ENCODE data around the gene RCBTB1. TPM values are rescaled to one million over a fixed set of nuclear protein-coding genes. Genes with fewer than 3 reads are reported as not detected.
"Not testable (repeated sequence)": the region's sequence is repeated elsewhere in the genome, so short reads cannot be mapped to it uniquely, and the experiment has no call there.

Gene RCBTB1
- total RNA-seq, 1 donor from 2014 or later = 22.6 TPM

GRCh38 chr13:49567491-49567890 lies 17.9 kb downstream of the RCBTB1 start:
- ATAC-seq (ENCODE audit: low read depth) = no peak
- intact Hi-C loops (cut with micrococcal nuclease) = no loop called here
- Mint-ChIP-seq H3K9me3 (no peaks in the 10 kb centered on the region), H3K4me1 (peaks cover 20% of the 10 kb centered on the region), H3K27ac (no peak overlapping the region), H3K4me3 (no peak overlapping the region), H3K36me3 (ENCODE audit: low read depth) (peaks cover 41% of the 10 kb centered on the region), H3K27me3 (no peaks in the 10 kb centered on the region)
- no peak for TF ChIP-seq CTCF (IDR thresholded peaks at IDR 0.05)
- DNase-seq = no peak
- CTCF ChIA-PET = no interaction called here
- POLR2A ChIA-PET = no interaction called here

- peaks cover 44% of the 10 kb centered on the region for H3K36me3 Mint-ChIP-seq (ENCODE audit: low read depth)
- H3K27ac Mint-ChIP-seq = no peak overlapping the region
- no peak overlapping the region for H3K4me3 Mint-ChIP-seq
- DNase-seq (no peak), ATAC-seq (ENCODE audit: low read depth) (no peak)
- TF ChIP-seq CTCF (IDR thresholded peaks at IDR 0.05) = no peak
- intact Hi-C loops (cut with micrococcal nuclease) = no loop called here
- no peaks in the 10 kb centered on the region for H3K27me3 Mint-ChIP-seq
- ChIA-PET POLR2A (no interaction called here), CTCF (no interaction called here)
- peaks cover 16% of the 10 kb centered on the region for H3K4me1 Mint-ChIP-seq
- H3K9me3 Mint-ChIP-seq = no peaks in the 10 kb centered on the region
These were observed 18.9 kb downstream of the RCBTB1 start for GRCh38 chr13:49566461-49566860.

GRCh38 chr13:49565461-49565860 lies 19.9 kb downstream of the RCBTB1 start:
- H3K27ac Mint-ChIP-seq; H3K4me3 Mint-ChIP-seq; intact Hi-C loops (cut with micrococcal nuclease); H3K27me3 Mint-ChIP-seq; H3K9me3 Mint-ChIP-seq; CTCF ChIA-PET; ATAC-seq (ENCODE audit: low read depth); DNase-seq; H3K4me1 Mint-ChIP-seq: not testable (repeated sequence)
- peaks cover 52% of the 10 kb centered on the region for H3K36me3 Mint-ChIP-seq (ENCODE audit: low read depth)
- POLR2A ChIA-PET = interaction anchor here (0.7 kb wide), 1 partner anchor 228 kb away, joined by 4 read pairs; no protein-coding TSS in a partner anchor

GRCh38 chr13:49563516-49563915 lies 21.8 kb downstream of the RCBTB1 start:
- ChIA-PET CTCF (no interaction called here), POLR2A (no interaction called here)
- intact Hi-C loops (cut with micrococcal nuclease) = loop anchor here (5.0 kb wide), 1 partner anchor 36 kb away; no protein-coding TSS in a partner anchor

GRCh38 chr13:49561062-49561410 lies 24.3 kb downstream of the RCBTB1 start:
- Mint-ChIP-seq H3K4me1 (no peaks in the 10 kb centered on the region), H3K36me3 (ENCODE audit: low read depth) (peaks cover 63% of the 10 kb centered on the region), H3K9me3 (no peaks in the 10 kb centered on the region), H3K27ac (no peak overlapping the region), H3K27me3 (no peaks in the 10 kb centered on the region), H3K4me3 (no peak overlapping the region)
- DNase-seq = no peak
- ChIA-PET CTCF (no interaction called here), POLR2A (interaction anchor here (0.7 kb wide), 2 partner anchors 831 to 1487 kb away, joined by 3 read pairs; no protein-coding TSS in a partner anchor)
- ATAC-seq (ENCODE audit: low read depth) = no peak
- intact Hi-C loops (cut with micrococcal nuclease) = loop anchor here (5.0 kb wide), 1 partner anchor 34 kb away; no protein-coding TSS in a partner anchor
- no peak for TF ChIP-seq CTCF (IDR thresholded peaks at IDR 0.05)

More at GRCh38 chr13:49563516-49563915, 21.8 kb downstream of the RCBTB1 start:
- H3K4me3 Mint-ChIP-seq = no peak overlapping the region
- H3K27me3 Mint-ChIP-seq = no peaks in the 10 kb centered on the region
- no peak for TF ChIP-seq CTCF (IDR thresholded peaks at IDR 0.05)
- DNase-seq (no peak), ATAC-seq (ENCODE audit: low read depth) (no peak)
- H3K9me3 Mint-ChIP-seq = no peaks in the 10 kb centered on the region
- no peaks in the 10 kb centered on the region for H3K4me1 Mint-ChIP-seq
- no peak overlapping the region for H3K27ac Mint-ChIP-seq
- peaks cover 68% of the 10 kb centered on the region for H3K36me3 Mint-ChIP-seq (ENCODE audit: low read depth)
